ENCODE data around the gene RIPK3.
"Not testable (repeated sequence)": the region's sequence is repeated elsewhere in the genome, so short reads cannot be mapped to it uniquely, and the experiment has no call there.

The RIPK3 gene

DNA sequence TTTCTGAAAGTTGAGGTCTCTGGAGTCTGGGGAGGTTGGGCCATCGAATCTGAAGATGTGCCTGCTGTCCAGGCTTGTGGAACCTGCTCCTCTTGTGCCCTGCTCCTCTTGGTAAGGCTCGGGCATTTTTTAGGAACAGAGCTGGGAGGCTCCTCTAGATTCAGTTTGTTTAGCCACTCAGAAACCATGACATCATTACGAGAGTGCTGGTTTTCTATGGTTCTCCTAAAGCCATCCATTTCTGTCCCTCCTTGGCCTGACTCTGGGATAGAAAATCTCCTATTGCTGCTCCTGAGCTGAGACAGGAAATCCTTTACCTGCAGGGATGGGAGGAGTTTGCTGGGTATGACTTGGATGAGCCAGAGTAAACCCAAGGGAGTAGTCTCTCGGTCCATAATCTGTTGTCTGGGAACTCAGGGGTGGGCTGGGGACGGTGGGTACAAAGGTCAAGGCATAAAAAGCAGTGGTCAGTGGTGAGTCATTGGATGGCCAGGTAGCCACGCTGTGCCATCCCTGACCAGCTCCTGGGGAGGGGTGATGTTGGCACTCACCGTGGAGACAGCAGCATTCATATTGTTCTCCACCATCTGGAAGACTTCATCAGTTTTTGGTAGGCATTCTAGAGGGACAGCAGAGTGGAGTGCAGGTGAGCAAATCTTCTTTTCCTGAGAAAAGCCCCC lies 2.5 kb downstream of the RIPK3 start:
- no peak overlapping the region for H3K9ac ChIP-seq (ENCODE audit: low read depth, low read length)
- H3K4me1 ChIP-seq (ENCODE audit: control insufficient read depth, insufficient read depth, low read length): peaks cover 3% of the 10 kb centered on the region
- H3K36me3 ChIP-seq (ENCODE audit: control insufficient read depth, insufficient read depth, low read length): no peaks in the 10 kb centered on the region
- no peaks in the 10 kb centered on the region for H3K9me3 ChIP-seq (ENCODE audit: control insufficient read depth, insufficient read depth, low read length)
- H3K4me3 ChIP-seq (ENCODE audit: low read depth, low read length): no peak overlapping the region
- peaks cover 95% of the 10 kb centered on the region for H3K27me3 ChIP-seq (ENCODE audit: control insufficient read depth, insufficient read depth, low read length)

DNA sequence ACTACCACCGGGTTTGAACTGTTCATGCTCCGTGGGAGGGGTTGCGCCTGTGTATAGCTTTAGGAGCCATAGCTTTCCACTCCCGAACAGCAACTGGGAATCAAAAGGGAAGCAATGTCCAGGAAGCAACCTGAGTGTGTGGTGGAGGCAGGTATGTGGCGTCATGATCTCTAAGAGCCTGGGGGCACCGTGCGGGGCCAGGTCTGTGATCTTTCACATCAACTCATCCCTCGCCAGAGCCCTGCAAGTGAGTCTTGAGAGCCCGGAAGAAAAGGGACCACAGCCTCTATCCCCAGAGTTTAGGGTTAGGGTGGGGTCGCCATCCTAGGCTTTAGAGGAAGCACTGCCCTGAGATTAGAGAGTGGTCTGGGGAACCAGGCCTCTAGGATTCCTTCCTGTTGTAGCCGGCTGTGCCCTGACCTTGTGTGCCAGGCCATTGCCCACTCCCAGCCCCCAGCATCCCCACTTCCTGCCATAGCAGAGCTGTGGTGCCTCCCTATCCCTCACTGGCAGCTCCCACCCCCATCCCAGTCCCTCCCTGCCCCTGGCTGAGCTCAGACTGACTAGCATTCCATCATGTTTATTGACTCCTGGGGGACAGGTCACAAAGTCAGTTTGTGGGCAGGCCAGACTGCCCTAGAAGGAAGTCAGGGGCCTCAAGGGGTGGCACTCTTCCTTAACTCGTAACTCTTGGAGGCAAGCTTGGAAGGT lies 4.2 kb downstream of the RIPK3 start:
- Histone ChIP-seq H3K4me3 (ENCODE audit: low read depth, low read length) (peak overlapping the region; percentile 67), H3K27me3 (ENCODE audit: control insufficient read depth, insufficient read depth, low read length) (peaks cover 98% of the 10 kb centered on the region), H3K9ac (ENCODE audit: low read depth, low read length) (no peak overlapping the region), H3K4me1 (ENCODE audit: control insufficient read depth, insufficient read depth, low read length) (peaks cover 8% of the 10 kb centered on the region), H3K36me3 (ENCODE audit: control insufficient read depth, insufficient read depth, low read length) (no peaks in the 10 kb centered on the region), H3K9me3 (ENCODE audit: control insufficient read depth, insufficient read depth, low read length) (no peaks in the 10 kb centered on the region)

DNA sequence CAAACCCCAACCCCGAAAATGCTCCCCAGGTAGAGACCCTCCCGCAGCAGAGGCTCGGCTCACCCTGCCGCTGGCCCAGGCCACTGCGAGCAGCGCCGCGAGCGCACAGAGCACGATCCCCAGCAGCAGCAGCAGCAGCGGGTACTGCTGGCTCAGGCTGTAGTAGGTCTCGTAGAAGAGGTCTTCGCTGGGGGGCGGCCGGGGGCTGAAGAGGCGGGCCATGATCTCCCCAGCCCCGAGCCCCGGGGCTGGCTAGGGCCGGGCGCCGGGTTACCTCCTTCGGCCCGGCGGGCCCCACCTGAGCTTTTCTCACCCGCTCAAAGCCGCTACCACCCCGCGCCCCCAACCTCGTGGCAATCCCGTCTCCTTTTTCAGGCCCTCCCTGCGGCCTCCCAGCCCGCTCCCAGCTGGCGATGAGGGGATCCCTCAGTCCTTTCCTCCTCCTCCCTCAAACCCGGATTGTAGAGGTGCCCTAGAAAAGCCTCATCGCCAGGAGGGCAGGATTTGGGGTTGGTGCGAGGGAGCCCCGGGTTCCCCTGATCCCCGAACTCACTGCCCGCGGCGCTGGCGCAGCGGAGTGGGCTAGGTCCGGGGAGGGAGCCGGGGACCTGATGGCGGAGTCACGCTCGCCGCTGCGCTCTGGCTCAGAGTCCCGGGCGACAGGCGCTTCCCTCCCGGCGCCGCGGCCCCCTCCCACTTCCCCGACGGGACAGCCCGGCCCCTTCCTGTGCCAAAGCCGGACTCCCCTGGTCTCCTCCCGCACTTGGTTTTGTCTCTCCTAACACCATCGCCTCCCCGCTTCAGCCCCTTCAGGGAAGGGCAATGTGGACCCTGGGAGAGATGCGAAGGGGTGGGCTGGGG lies 5.1 kb downstream of the RIPK3 start, which contains the start of gene ADCY4:
Gene ADCY4 (minus strand): TSS at position 641 of the 861 bp plus-strand sequence. CDS start 419 bp downstream, at position 222.
- no peaks in the 10 kb centered on the region for H3K9me3 ChIP-seq (ENCODE audit: control insufficient read depth, insufficient read depth, low read length)
- peaks cover 8% of the 10 kb centered on the region for H3K4me1 ChIP-seq (ENCODE audit: control insufficient read depth, insufficient read depth, low read length)
- peak within 1 kb of the TSS; percentile 54 for H3K9ac ChIP-seq (ENCODE audit: low read depth, low read length)
- H3K4me3 ChIP-seq (ENCODE audit: low read depth, low read length): peak within 1 kb of the TSS; percentile 67
- H3K27me3 ChIP-seq (ENCODE audit: control insufficient read depth, insufficient read depth, low read length): peaks cover 98% of the 10 kb centered on the region
- H3K36me3 ChIP-seq (ENCODE audit: control insufficient read depth, insufficient read depth, low read length): no peaks in the 10 kb centered on the region

DNA sequence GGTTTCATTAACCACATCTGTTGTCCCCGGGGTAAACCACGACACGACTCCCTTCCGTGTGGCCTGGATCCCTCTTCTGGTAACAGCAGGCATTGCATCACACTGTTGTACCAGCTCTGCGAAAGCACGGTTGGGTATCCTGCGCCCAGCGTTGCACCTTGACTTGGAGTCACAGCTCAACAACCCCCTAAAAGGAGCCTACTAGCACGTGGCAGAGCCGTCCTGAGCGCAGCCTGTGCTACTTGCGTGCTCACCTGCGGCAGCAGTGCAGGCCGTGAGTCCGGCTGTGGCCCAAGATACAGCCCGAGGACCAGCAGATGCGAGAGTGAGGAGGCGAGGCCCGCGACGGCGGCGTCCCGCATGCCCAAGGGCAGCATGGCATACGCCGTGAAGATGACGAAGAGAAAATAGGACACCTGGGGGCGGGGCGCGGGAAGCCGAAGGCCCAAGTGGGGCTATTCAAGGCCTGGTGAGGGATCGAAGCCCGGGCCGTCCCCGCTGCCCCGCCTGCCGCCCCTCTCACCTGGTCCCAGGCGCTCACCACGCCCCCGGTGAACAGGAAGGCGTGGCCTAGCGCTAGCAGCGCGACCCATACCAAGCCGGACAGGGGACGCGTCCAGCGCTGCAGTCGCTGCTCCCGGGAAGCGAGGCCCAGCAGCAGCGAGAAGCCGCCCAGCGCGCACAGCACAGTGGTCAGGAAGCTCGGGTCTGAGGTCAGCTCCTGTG lies 7.4 kb downstream of the RIPK3 start:
- peak overlapping the region; percentile 42 for H3K4me3 ChIP-seq (ENCODE audit: low read depth, low read length)

DNA sequence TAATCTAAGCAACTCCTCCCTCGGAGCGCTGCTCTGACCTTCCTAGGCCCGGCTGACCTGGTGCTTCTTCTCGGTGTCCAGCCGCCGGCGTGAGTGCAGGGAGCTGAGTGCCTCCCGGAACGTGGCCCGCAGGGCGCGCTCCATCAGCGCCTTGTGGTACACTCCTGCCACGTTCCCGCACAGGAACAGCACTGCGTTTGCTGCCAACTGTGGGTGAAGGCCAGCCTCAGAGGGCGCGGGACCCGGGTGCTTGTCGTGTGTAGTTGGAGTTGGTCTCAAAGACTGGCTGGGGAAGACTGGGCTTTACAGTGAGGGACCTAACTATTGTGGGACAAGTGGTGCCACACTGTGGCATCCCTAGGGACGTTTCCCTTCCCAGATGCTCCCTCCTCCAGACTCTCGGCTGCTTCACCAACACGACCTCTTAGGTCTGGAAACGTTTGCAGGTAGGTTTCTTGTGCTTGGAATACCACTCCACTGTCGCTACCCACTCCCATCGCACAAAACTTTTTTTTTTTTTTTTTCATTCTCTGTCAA lies 8.0 kb downstream of the RIPK3 start:
- Histone ChIP-seq H3K27me3 (ENCODE audit: control insufficient read depth, insufficient read depth, low read length) (peaks cover 77% of the 10 kb centered on the region), H3K4me1 (ENCODE audit: control insufficient read depth, insufficient read depth, low read length) (peaks cover 8% of the 10 kb centered on the region), H3K9me3 (ENCODE audit: control insufficient read depth, insufficient read depth, low read length) (no peaks in the 10 kb centered on the region), H3K4me3 (ENCODE audit: low read depth, low read length) (peak overlapping the region; percentile 42), H3K9ac (ENCODE audit: low read depth, low read length) (no peak overlapping the region), H3K36me3 (ENCODE audit: control insufficient read depth, insufficient read depth, low read length) (no peaks in the 10 kb centered on the region)

More for the DNA sequence above, 7.4 kb downstream of the RIPK3 start:
- Histone ChIP-seq H3K27me3 (ENCODE audit: control insufficient read depth, insufficient read depth, low read length) (peaks cover 83% of the 10 kb centered on the region), H3K4me1 (ENCODE audit: control insufficient read depth, insufficient read depth, low read length) (peaks cover 8% of the 10 kb centered on the region), H3K9me3 (ENCODE audit: control insufficient read depth, insufficient read depth, low read length) (no peaks in the 10 kb centered on the region), H3K36me3 (ENCODE audit: control insufficient read depth, insufficient read depth, low read length) (no peaks in the 10 kb centered on the region), H3K9ac (ENCODE audit: low read depth, low read length) (no peak overlapping the region)

DNA sequence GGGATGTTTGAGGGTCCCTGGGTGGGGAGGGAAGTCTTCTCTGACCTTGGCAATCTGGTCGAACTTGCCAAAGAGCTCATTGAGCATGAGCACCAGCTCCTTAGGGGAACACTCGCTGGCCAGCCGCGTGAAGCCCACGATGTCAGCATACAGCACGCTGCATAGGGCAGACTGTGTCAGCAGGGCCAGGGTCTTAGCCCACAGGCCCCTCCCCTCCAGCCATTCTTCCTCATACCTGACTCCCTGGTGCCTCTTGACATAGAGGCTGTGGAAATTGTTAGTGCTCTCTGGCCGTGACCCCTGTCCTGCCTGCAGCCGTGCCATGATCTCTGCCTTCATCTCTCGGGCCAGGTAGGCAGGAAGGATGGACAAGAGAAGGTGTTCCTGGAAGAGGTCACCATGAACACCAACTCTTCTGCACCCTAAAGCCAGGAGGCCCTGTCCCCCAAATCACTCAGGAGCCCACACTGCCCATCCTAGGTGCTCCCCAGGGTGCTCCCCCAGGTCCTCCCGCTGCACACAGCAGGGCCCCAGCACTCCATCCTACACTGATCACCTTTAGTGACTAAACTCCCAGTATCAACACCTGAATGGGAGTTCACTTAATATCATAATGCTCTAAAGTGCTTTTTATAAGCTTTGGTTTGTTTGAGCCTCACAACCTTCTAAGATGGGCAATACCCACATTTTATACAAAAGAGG lies 8.7 kb downstream of the RIPK3 start:
- H3K36me3 ChIP-seq (ENCODE audit: control insufficient read depth, insufficient read depth, low read length): no peaks in the 10 kb centered on the region
- no peaks in the 10 kb centered on the region for H3K9me3 ChIP-seq (ENCODE audit: control insufficient read depth, insufficient read depth, low read length)
- H3K4me1 ChIP-seq (ENCODE audit: control insufficient read depth, insufficient read depth, low read length): peaks cover 8% of the 10 kb centered on the region
- H3K9ac ChIP-seq (ENCODE audit: low read depth, low read length): no peak overlapping the region
- H3K27me3 ChIP-seq (ENCODE audit: control insufficient read depth, insufficient read depth, low read length): peaks cover 71% of the 10 kb centered on the region
- no peak overlapping the region for H3K4me3 ChIP-seq (ENCODE audit: low read depth, low read length)

DNA sequence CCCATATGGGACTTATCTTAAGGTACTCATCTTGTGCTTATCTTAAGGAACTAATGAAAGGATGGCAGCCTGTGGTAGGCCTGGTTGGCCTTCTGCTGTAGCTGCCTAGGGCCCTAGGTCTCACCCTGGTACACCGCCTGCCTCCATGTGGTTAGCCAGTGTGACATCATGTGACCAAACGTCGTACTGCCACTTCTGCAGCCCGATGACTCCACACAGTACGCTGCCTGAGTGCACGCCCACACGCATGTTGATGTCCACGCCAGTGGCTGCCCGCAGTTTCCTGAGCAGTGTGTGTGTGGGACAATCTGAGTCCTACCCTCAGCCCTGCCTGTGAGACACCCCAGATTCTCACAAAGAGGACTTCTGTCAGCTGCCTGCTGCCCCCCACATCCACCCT lies 10.1 kb downstream of the RIPK3 start:
- Histone ChIP-seq H3K4me3 (ENCODE audit: low read depth, low read length) (no peak overlapping the region), H3K4me1 (ENCODE audit: control insufficient read depth, insufficient read depth, low read length) (peaks cover 6% of the 10 kb centered on the region), H3K9me3 (ENCODE audit: control insufficient read depth, insufficient read depth, low read length) (no peaks in the 10 kb centered on the region), H3K9ac (ENCODE audit: low read depth, low read length) (no peak overlapping the region), H3K36me3 (ENCODE audit: control insufficient read depth, insufficient read depth, low read length) (no peaks in the 10 kb centered on the region), H3K27me3 (ENCODE audit: control insufficient read depth, insufficient read depth, low read length) (peaks cover 64% of the 10 kb centered on the region)

DNA sequence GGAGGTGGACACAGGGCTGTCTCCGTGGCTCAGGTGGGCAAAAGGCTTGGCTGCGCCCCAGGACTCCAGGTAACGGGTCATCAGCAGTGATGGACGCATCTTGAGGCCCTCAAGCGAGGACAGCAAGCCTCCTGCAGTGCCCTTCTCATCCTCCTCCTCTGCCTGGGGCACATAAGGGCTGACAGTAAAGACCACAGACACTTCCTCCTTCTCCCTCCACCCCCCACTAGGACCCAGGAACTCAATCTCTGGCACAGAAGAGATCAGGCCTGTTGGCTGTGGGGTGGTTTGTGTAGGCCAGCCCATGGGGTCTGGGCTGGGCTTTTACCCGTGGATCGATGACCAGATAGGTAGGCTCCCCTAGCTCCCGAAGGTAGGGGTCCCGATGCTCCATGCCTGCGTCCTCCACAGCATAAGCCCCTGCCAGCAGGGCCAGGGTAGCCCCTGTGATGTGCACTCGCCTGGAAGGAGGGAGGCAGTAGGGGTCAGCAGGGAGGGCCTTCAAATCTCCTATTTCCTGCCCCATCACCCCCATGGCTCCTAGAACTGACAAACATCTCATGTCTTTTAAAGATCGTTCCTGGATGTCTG lies 10.6 kb downstream of the RIPK3 start:
- Histone ChIP-seq H3K27me3 (ENCODE audit: control insufficient read depth, insufficient read depth, low read length) (peaks cover 59% of the 10 kb centered on the region), H3K4me1 (ENCODE audit: control insufficient read depth, insufficient read depth, low read length) (peaks cover 6% of the 10 kb centered on the region), H3K36me3 (ENCODE audit: control insufficient read depth, insufficient read depth, low read length) (no peaks in the 10 kb centered on the region), H3K9ac (ENCODE audit: low read depth, low read length) (no peak overlapping the region), H3K9me3 (ENCODE audit: control insufficient read depth, insufficient read depth, low read length) (no peaks in the 10 kb centered on the region), H3K4me3 (ENCODE audit: low read depth, low read length) (no peak overlapping the region)

DNA sequence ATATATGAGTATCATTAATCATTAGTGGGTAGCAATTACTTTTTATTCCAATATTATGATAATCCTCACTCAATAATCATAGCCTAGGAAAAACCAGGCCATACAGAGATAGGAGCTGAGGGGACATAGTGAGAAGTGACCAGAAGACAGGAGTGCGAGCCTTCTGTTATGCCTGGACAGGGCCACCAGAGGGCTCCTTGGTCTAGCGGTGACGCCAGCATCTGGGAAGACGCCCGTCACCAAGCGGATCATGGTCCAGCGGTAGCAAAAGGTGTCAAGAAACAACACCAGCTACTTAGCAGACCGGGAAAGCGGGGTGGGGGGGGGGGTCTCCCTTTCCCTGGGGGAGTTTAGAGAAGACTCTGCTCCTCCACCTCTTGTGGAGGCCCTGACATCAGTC lies 11.9 kb downstream of the RIPK3 start:
- H3K36me3 ChIP-seq (ENCODE audit: control insufficient read depth, insufficient read depth, low read length); H3K9ac ChIP-seq (ENCODE audit: low read depth, low read length); H3K4me3 ChIP-seq (ENCODE audit: low read depth, low read length); H3K9me3 ChIP-seq (ENCODE audit: control insufficient read depth, insufficient read depth, low read length); H3K4me1 ChIP-seq (ENCODE audit: control insufficient read depth, insufficient read depth, low read length): not testable (repeated sequence)
- H3K27me3 ChIP-seq (ENCODE audit: control insufficient read depth, insufficient read depth, low read length): peaks cover 49% of the 10 kb centered on the region

DNA sequence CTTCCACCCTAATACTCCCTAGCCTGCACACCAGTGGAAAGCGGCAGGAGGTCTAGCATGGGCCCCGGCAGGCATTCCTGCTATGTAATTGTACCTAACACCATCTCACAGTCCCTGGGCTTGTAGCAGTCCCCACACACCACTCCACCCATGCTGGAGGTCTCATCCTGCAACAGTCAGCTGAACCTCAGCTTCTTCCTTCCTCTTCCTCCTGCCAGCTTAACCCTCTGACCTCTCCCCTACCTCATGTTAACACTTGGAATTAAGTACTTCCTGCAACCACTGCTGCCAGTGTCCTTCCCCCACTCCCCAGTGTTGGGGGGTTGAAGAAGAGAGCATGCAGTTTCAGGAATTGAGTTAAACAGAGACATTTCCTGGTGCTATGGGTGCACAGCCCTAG lies 12.5 kb downstream of the RIPK3 start:
- peaks cover 44% of the 10 kb centered on the region for H3K27me3 ChIP-seq (ENCODE audit: control insufficient read depth, insufficient read depth, low read length)
- peaks cover 6% of the 10 kb centered on the region for H3K4me1 ChIP-seq (ENCODE audit: control insufficient read depth, insufficient read depth, low read length)
- H3K9me3 ChIP-seq (ENCODE audit: control insufficient read depth, insufficient read depth, low read length): no peaks in the 10 kb centered on the region
- no peak overlapping the region for H3K4me3 ChIP-seq (ENCODE audit: low read depth, low read length)
- H3K9ac ChIP-seq (ENCODE audit: low read depth, low read length): no peak overlapping the region
- no peaks in the 10 kb centered on the region for H3K36me3 ChIP-seq (ENCODE audit: control insufficient read depth, insufficient read depth, low read length)

Measured in iPS-15b (cell line).